K562 (cell line): ENCODE results near the gene ATG12. TPM values are rescaled to one million over a fixed set of nuclear protein-coding genes. Genes with fewer than 3 reads are reported as not detected.

Experiments
- ATAC-seq: fragments of 200-7000 bp; cut with Tn5 transposase; 3 replicates; pipeline ENCODE4 v1.9.1; 2020; ENCODE audit warnings: moderate library complexity
- BruUV-seq: library from RNA; stranded (reverse); fragments of 400-500 nt; replicated peaks from 2 replicates; lab custom pipeline; 2021; lab: Mats Ljungman, UMichigan
- CTCF ChIA-PET: fragments of 300-600 bp; formaldehyde crosslinking; extraction: SDS; loops from one replicate; lab custom pipeline; 2021; ENCODE audit warnings: low intra/inter-chr PET ratio; lab: Yijun Ruan, JAX
- POLR2A ChIA-PET: fragments of 300-600, 350-650 bp; sonication (Branson Sonifier 250); formaldehyde crosslinking; extraction: SDS; loops from one replicate; lab custom pipeline; 2021; ENCODE audit warnings: antibody characterized with exemption, inconsistent platforms; lab: Yijun Ruan, JAX
- DNase-seq, 4 experiments: peaks; one replicate each; pipeline versions ENCODE4 v3.0.0 to v3.0.0-alpha.2; 2011 to 2018; ENCODE audit warnings: low spot score in 3 of 4, mixed read lengths in 3 of 4; ENCODE audit errors: extremely low read depth in 1 of 4
- FAIRE-seq: peaks from 2 replicates; lab custom pipeline; 2011; peaks lifted over from hg19 to GRCh38; lab: Jason Lieb, UNC
- H2AFZ ChIP-seq: 2 replicates; pipeline ENCODE4 v1.6.0; 2011; ENCODE audit warnings: low read depth, low read length, control low read depth, inconsistent platforms
- H3K27ac ChIP-seq: fragments of 200-600 bp; 3 replicates; pipeline ENCODE4 v1.8.0; 2011; ENCODE audit warnings: low read depth, mild to moderate bottlenecking, control low read depth, inconsistent platforms, low read length, moderate library complexity, mixed read lengths; ENCODE audit errors: extremely low read depth
- H3K27me3 ChIP-seq, 2 experiments: fragments of 300-600 bp in 1 of 2; 2 replicates in 1 of 2; 3 replicates in 1 of 2; pipeline versions ENCODE4 v1.6.0 to v1.8.0; 2011; ENCODE audit warnings: inconsistent platforms in 2 of 2, low read length in 2 of 2, mild to moderate bottlenecking in 1 of 2, mixed read lengths in 1 of 2, moderate library complexity in 1 of 2; ENCODE audit not compliant: control insufficient read depth in 2 of 2, insufficient read depth in 2 of 2
- H3K36me3 ChIP-seq: fragments of 300-600 bp; 3 replicates; pipeline ENCODE4 v1.8.0; 2011; ENCODE audit warnings: mild to moderate bottlenecking, low read length, inconsistent platforms; ENCODE audit not compliant: control insufficient read depth, insufficient read depth
- H3K4me1 ChIP-seq, 2 experiments: fragments of 200-600 bp in 1 of 2; replicated peaks in 1 of 2; 2 replicates in 1 of 2; 3 replicates in 1 of 2; pipeline versions ENCODE4 v1.5.1 to v1.8.0; 2011; ENCODE audit warnings: inconsistent platforms in 2 of 2, low read length in 2 of 2, mild to moderate bottlenecking in 1 of 2, mixed read lengths in 1 of 2, moderate library complexity in 1 of 2; ENCODE audit not compliant: control insufficient read depth in 2 of 2, insufficient read depth in 2 of 2
- H3K4me2 ChIP-seq: 2 replicates; pipeline ENCODE4 v1.6.1; 2011; ENCODE audit warnings: low read length, control low read depth, inconsistent platforms, mixed read lengths; ENCODE audit not compliant: insufficient read depth
- H3K4me3 ChIP-seq: fragments of 200-600 bp; sonication (generic), shearing (Covaris generic); 2 replicates; pipeline ENCODE4 v1.5.1; 2016; ENCODE audit warnings: control low read depth, inconsistent platforms
- H3K79me2 ChIP-seq: fragments of 200-600 bp; 3 replicates; pipeline ENCODE4 v1.8.0; 2011; ENCODE audit warnings: low read length, inconsistent platforms; ENCODE audit not compliant: control insufficient read depth, insufficient read depth
- H3K9ac ChIP-seq, 2 experiments: 2 replicates each; pipeline versions ENCODE4 v1.6.0 to v1.6.1; 2011; ENCODE audit warnings: low read depth in 2 of 2, low read length in 2 of 2, control low read depth in 1 of 2, inconsistent platforms in 1 of 2, mild to moderate bottlenecking in 1 of 2, mixed read lengths in 1 of 2; ENCODE audit not compliant: insufficient read depth in 1 of 2
- H3K9me1 ChIP-seq: one replicate; pipeline ENCODE4 v1.6.0; 2011; ENCODE audit warnings: inconsistent platforms, mild to moderate bottlenecking, low read length, moderate library complexity; ENCODE audit not compliant: control insufficient read depth, insufficient read depth
- H3K9me3 ChIP-seq: replicated peaks from 2 replicates; pipeline ENCODE4 v1.5.1; 2011; ENCODE audit warnings: low read depth, low read length, inconsistent platforms; ENCODE audit not compliant: control insufficient read depth, insufficient read depth
- H4K20me1 ChIP-seq: replicated peaks from 2 replicates; pipeline ENCODE4 v1.6.1; 2011; ENCODE audit warnings: low read length, inconsistent platforms, mixed read lengths; ENCODE audit not compliant: control insufficient read depth, insufficient read depth
- CEBPG ChIP-seq, 3 experiments: fragments of 200-800 bp in 1 of 3; sonication (Bioruptor generic) in 1 of 3; sonication (generic) in 1 of 3; formaldehyde crosslinking in 1 of 3; IDR thresholded peaks in 2 of 3; conservative IDR thresholded peaks in 1 of 3; 2 replicates each; pipeline versions ENCODE4 v1.6.1 to v1.8.0; 2016 to 2022; ENCODE audit warnings: missing compliant biosample characterization in 2 of 3, missing genetic modification characterization in 2 of 3, mild to moderate bottlenecking in 1 of 3, missing genetic modification reagents in 1 of 3
- GTF2E2 ChIP-seq: fragments of 200-800 bp; sonication (Bioruptor generic); IDR thresholded peaks from 2 replicates; pipeline ENCODE4 v1.6.1; 2016; ENCODE audit warnings: missing genetic modification characterization, missing compliant biosample characterization
- HDAC8 ChIP-seq: fragments of 450-650 bp; IDR thresholded peaks from 2 replicates; pipeline ENCODE4 v1.6.1; 2016; ENCODE audit warnings: mild to moderate bottlenecking, missing genetic modification characterization, moderate library complexity, missing compliant biosample characterization
- MEIS2 ChIP-seq: fragments of 450-650 bp; IDR thresholded peaks from 2 replicates; pipeline ENCODE4 v1.6.1; 2014; ENCODE audit warnings: mild to moderate bottlenecking; ENCODE audit not compliant: partially characterized antibody
- NR2C1 ChIP-seq, 2 experiments: fragments of 450-650 bp; IDR thresholded peaks; 2 replicates each; pipeline ENCODE4 v1.6.1; 2017; ENCODE audit warnings: mild to moderate bottlenecking in 2 of 2, antibody characterized with exemption in 1 of 2, inconsistent platforms in 1 of 2, missing compliant biosample characterization in 1 of 2, missing genetic modification characterization in 1 of 2
- PRPF4 ChIP-seq: fragments of 200-400 bp; formaldehyde crosslinking; IDR thresholded peaks from one replicate; pipeline ENCODE4 v1.6.1; 2017; ENCODE audit warnings: low read length, low read depth, mild to moderate bottlenecking; ENCODE audit not compliant: insufficient read depth, poor library complexity, severe bottlenecking
- TCFL5 ChIP-seq: fragments of 250-450 bp; sonication (Bioruptor Pico); conservative IDR thresholded peaks from 2 replicates; pipeline ENCODE4 v1.6.1; 2021; ENCODE audit warnings: mild to moderate bottlenecking, moderate library complexity, matching md5 sums
- TSC22D4 ChIP-seq: fragments of 450-650 bp; IDR thresholded peaks from 2 replicates; pipeline ENCODE4 v1.6.1; 2016; ENCODE audit warnings: missing genetic modification characterization, missing biosample characterization, control low read depth
- YBX1 ChIP-seq: fragments of 450-650 bp; IDR thresholded peaks from 2 replicates; pipeline ENCODE4 v1.7.1; 2016; ENCODE audit warnings: mild to moderate bottlenecking
- ZNF224 ChIP-seq: sonication (generic); formaldehyde crosslinking; IDR thresholded peaks from 2 replicates; pipeline ENCODE4 v1.8.0; 2022; ENCODE audit warnings: mild to moderate bottlenecking, missing genetic modification reagents
- ZNF232 ChIP-seq: sonication (generic); formaldehyde crosslinking; IDR thresholded peaks from 2 replicates; pipeline ENCODE4 v1.8.0; 2022; ENCODE audit warnings: mild to moderate bottlenecking, missing genetic modification reagents
- WGBS: fragments of 100-300 bp; shearing (Covaris generic); methylation state at CpG from one replicate; pipeline ENCODE4 v1.1.6; 2016; ENCODE audit warnings: low coverage, mixed read lengths; ENCODE audit not compliant: insufficient coverage; ENCODE audit errors: missing lambda C conversion rate; 5-methylcytosine and 5-hydroxymethylcytosine counted together
- in situ Hi-C: fragments of 300-500 bp; cut with MboI; formaldehyde crosslinking; loops from 4 replicates; pipeline ENCODE4 v1.15.0; 2018; ENCODE audit warnings: inconsistent platforms, mixed read lengths
- intact Hi-C: fragments of 100-400 bp; cut with micrococcal nuclease; formaldehyde crosslinking; loops from 2 replicates; pipeline ENCODE4 v1.14.2; 2022
- polyA plus RNA-seq, 8 experiments: library from polyadenylated mRNA; depleted of rRNA in 4 of 8; stranded (reverse) in 5 of 8; unstranded in 3 of 8; fragments of >200 nt; fragmentation: Nextera tagmentation in 2 of 8; fragmentation: Illumina TruSeq in 1 of 8; extraction: Ambion mirVana in 2 of 8; extraction: Trizol in 1 of 8; gene quantifications; 2 replicates each; pipeline versions ENCODE4 v1.2.1 to v1.2.3, GENCODE V29; 2011 to 2014; ENCODE audit warnings: inconsistent platforms in 1 of 8, missing spikeins in 1 of 8
- total RNA-seq, 7 experiments: library from RNA; depleted of rRNA in 6 of 7; stranded (reverse); fragments of >200 nt in 6 of 7; fragmentation: Illumina TruSeq in 2 of 7; extraction: Trizol in 2 of 7; gene quantifications; 2 replicates each; pipeline versions ENCODE4 v1.2.1 to v1.2.3, GENCODE V29; 2011 to 2021; ENCODE audit warnings: low replicate concordance in 1 of 7
- TF ChIP-seq, protein P1 (sequence below): fragments of 450-650 bp; formaldehyde crosslinking; IDR thresholded peaks from 2 replicates; pipeline ENCODE4 v1.4.0; 2020; ENCODE audit warnings: mild to moderate bottlenecking, moderate library complexity
- TF ChIP-seq, protein P2 (sequence below), 3 experiments: IDR thresholded peaks in 2 of 3; conservative IDR thresholded peaks in 1 of 3; 2 replicates each; pipeline ENCODE4 v1.5.1; 2011 to 2012; ENCODE audit warnings: low read length in 3 of 3, mild to moderate bottlenecking in 3 of 3, control low read depth in 2 of 3, improper control_type of control experiment in 1 of 3, inconsistent platforms in 1 of 3, low read depth in 1 of 3, mixed read lengths in 1 of 3, moderate library complexity in 1 of 3; ENCODE audit not compliant: insufficient read depth in 2 of 3

ATG12 gene
- total and polyA plus RNA-seq, 9 of the 15 experiments (the other 6 are each of a cell fraction or from before 2014, with no cell fraction given) = 21.6 to 132 (median 61.3) TPM

DNA sequence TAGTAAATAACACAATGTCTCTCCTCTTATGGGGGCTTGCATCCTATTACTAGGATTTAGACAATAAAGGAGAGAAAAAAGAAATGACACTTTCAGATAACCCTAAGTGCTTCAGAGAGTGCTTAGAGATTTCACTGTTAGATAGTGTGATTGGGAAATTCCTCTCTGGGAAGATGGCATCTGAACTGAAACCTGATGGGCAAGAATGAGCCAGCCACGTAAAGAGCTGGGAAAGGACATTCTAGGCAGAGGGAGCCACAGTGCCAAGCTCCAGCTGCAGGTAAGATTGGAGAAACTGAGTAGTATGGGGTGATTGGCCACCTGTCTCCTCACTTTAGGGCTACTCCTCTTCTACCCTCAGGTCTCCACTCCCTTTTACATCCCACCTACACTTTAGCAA, 39.4 kb downstream of the ATG12 start (continued):
- no peak for TF ChIP-seq ZNF224 (CRISPR knock-in tag)
- TF ChIP-seq, all 486 proteins: peak for 0

DNA sequence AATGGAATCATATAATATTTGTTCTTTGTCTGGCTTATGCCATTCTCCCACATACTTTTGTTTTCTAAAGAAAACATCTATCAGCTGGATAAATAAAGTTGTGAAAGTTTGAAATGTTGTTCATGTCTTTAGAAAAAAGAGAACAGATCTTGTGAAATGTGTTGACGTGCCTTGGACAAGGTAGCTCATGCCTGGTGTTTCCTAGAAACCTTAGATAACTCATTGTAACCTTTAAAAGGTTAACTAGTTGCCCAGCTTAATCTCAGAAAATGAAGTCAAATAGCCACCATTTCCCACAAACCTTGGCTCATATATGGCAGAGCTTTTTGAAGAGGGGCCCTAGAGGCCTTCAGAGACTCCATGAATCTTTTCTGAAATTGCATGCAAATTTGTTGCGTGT, 40.2 kb downstream of the ATG12 start:
- Histone ChIP-seq H3K9ac (no peak overlapping the region), H3K36me3 (no peaks in the 10 kb centered on the region), H2AFZ (no peak overlapping the region), H3K79me2 (no peaks in the 10 kb centered on the region), H3K9me1 (no peaks in the 10 kb centered on the region), H3K4me1 (no peaks in the 10 kb centered on the region), H3K9me3 (no peaks in the 10 kb centered on the region), H3K27ac (no peak overlapping the region), H4K20me1 (no peaks in the 10 kb centered on the region), H3K27me3 (peaks cover 5 to 6% of the 10 kb centered on the region in 2 experiments; a peak in 2 of 5 replicates), H3K4me2 (no peak overlapping the region), H3K4me3 (no peak overlapping the region)
- no peak for TF ChIP-seq CEBPG (CRISPR knock-in tag; IDR thresholded peaks at IDR 0.05)
- TF ChIP-seq CEBPG (tag; conservative IDR thresholded peaks at IDR 0.05 in 1 of 2, IDR thresholded peaks at IDR 0.05 in 1 of 2) = no peak
- TF ChIP-seq ZNF232 (CRISPR knock-in tag) = no peak
- TF ChIP-seq MEIS2 = no peak
- TF ChIP-seq PRPF4 = no peak
- TF ChIP-seq HDAC8 (tag) = no peak
- no peak for TF ChIP-seq ZNF224 (CRISPR knock-in tag)
- TF ChIP-seq TSC22D4 = no peak
- TF ChIP-seq YBX1 = no peak
- TF ChIP-seq NR2C1 (IDR thresholded peaks at IDR 0.05) = no peak
- TF ChIP-seq NR2C1 (tag; IDR thresholded peaks at IDR 0.05) = no peak
- TF ChIP-seq TCFL5 (CRISPR knock-in tag) = no peak
- no peak for TF ChIP-seq GTF2E2 (tag)
- TF ChIP-seq, protein P1, sequence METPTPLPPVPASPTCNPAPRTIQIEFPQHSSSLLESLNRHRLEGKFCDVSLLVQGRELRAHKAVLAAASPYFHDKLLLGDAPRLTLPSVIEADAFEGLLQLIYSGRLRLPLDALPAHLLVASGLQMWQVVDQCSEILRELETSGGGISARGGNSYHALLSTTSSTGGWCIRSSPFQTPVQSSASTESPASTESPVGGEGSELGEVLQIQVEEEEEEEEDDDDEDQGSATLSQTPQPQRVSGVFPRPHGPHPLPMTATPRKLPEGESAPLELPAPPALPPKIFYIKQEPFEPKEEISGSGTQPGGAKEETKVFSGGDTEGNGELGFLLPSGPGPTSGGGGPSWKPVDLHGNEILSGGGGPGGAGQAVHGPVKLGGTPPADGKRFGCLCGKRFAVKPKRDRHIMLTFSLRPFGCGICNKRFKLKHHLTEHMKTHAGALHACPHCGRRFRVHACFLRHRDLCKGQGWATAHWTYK = no peak
- TF ChIP-seq, protein P2, sequence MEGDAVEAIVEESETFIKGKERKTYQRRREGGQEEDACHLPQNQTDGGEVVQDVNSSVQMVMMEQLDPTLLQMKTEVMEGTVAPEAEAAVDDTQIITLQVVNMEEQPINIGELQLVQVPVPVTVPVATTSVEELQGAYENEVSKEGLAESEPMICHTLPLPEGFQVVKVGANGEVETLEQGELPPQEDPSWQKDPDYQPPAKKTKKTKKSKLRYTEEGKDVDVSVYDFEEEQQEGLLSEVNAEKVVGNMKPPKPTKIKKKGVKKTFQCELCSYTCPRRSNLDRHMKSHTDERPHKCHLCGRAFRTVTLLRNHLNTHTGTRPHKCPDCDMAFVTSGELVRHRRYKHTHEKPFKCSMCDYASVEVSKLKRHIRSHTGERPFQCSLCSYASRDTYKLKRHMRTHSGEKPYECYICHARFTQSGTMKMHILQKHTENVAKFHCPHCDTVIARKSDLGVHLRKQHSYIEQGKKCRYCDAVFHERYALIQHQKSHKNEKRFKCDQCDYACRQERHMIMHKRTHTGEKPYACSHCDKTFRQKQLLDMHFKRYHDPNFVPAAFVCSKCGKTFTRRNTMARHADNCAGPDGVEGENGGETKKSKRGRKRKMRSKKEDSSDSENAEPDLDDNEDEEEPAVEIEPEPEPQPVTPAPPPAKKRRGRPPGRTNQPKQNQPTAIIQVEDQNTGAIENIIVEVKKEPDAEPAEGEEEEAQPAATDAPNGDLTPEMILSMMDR (IDR thresholded peaks at IDR 0.05 in 2 of 3, conservative IDR thresholded peaks at IDR 0.05 in 1 of 3; ENCODE audit: insufficient read depth in 2 of 3, low read depth in 1 of 3, low read length in 3 of 3) = no peak
- intact Hi-C loops = no loop called here
- POLR2A ChIA-PET = no interaction called here
- in situ Hi-C loops = no loop called here
- no TSS peak for BruUV-seq
- whole genome bisulfite sequencing = 0% methylated on average over 2 of the region's 2 CpGs
- CTCF ChIA-PET = no interaction called here
- no peak for FAIRE-seq
- ATAC-seq = no peak
- DNase-seq = no peak
